GM19043 (cell line): ENCODE measurements around the gene NUP62CL.

Experiments
- ATAC-seq: cut with Tn5 transposase; IDR thresholded peaks from one replicate; pipeline ENCODE4 v1.9.1; 2021; ENCODE audit warnings: low read depth; ENCODE audit not compliant: unreplicated experiment

NUP62CL gene

GRCh38 chrX:107154787-107155620 lies 51.2 kb downstream of the NUP62CL start:
- ATAC-seq = no peak

DNA sequence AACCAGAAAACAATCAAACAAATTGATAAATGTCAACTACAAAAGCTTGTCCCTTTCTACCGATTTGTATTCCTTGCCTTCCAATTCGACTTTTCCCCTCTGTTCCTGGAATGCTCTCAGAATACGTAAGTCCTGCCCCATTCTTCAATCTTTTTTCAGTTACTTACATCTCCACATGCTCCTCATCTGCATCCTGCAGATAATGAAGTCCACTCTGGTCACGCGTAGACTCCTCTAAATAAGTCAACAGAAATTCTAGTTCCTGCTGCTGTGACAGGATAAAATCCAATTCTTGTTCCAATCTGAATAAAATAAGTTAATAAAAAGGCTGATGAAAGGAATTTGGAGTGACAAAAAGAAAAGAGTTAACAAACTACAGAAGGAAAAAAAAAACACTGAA lies 53.2 kb downstream of the NUP62CL start:
- ATAC-seq = no peak

DNA sequence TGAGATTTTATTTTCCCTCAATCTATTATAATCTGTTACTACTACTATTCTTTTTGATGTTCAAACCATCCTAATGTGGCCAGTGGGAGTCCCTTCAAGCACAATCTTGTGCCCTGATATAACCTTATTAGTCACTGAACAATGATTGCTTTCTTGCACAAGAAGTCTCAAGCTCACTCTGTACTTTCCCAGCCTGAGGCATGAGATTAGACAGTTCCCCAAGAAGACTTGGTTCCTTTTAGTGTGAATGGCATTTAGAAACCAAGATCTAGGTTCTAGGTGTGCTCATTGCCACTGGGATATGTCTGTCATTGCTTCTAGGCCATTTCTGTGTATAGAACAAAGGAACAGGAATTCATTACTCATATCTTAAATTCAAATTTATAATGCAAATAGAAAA lies 59.6 kb downstream of the NUP62CL start:
- no peak for ATAC-seq

GRCh38 chrX:107135965-107136307 lies 70.3 kb downstream of the NUP62CL start:
- no peak for ATAC-seq

GRCh38 chrX:107135049-107135964 lies 70.9 kb downstream of the NUP62CL start:
- peak; percentile 53 for ATAC-seq

GRCh38 chrX:107123750-107124149 lies 82.5 kb downstream of the NUP62CL start:
- no peak for ATAC-seq

DNA sequence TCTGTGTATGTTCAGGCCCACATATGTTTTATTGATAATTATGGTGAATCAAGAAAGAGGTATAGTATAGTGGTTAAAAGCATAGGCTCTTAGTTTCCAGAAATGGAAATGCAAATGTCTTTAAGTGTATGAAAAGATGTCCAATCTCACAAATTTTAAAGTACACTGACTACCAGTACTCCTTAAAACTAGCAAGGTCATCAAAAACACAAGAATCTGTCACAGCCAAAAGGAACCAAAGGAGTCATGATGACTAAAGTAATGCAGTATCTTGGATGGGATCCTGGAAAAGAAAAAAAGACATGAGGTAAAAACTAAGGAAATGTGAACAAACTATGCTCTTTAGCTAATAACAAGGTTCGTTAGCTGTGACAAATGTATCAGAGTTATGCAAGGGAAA lies 87.0 kb downstream of the NUP62CL start:
- no peak for ATAC-seq

- peak; percentile 99 for ATAC-seq
Observed at GRCh38 chrX:107118322-107119147, 87.7 kb downstream of the NUP62CL start, which contains the start of gene RBM41. Gene RBM41 (minus strand): TSS chrX:107118822. CDS start chrX:107118773, 49 bp downstream.

DNA sequence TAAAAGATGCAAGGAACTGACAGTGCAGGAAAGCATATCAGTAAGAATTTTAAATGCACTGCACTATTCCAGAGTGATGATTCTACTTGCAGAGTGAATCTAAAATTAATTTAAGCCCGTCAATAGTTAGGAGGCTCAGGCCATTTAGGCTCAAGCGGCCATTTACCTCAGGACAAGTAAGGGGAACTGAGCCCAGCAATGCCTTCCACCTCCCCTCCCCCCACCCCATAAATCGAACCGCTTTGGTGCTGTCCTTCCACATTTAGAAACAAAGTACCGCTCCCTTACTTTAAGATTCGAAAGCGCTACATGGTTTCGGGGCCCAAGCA lies 88.3 kb downstream of the NUP62CL start:
- peak; percentile 18 for ATAC-seq

DNA sequence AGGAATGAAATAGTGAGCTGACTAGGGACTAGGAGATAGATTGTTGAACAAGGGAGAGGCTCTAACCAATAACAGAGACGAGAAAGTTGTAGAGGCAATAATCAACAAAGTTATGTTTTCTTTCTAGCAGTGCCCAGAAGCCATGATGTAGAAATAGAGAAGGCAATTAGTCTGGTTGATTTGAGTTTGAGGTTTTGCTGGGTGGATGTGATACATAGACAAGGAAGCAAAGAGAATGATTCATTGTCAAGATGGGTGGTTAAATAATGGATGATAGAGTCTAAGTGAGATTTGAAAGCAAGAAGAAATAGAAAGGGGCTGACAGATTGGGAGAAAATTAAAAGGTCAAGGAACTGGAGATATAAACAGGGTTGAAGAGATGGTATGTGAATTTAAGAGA lies 98.8 kb downstream of the NUP62CL start:
- no peak for ATAC-seq

DNA sequence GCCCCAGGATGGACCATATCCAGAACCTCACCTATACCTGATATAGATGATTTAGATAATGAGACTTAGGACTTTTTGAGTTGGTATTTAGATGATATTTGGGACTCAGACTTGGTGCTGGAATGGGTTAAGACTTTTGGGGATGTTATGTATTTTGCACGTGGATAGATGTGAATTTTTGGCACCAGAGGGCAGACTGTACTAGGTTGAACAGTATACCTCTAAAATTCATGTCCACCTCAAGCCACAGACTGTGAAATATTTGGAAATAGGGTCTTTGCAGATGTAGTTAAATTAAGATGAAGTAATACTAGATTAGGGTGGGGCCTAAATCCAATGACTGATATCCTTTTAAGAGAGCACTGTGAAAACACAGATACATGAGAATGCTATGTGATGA lies 103.3 kb downstream of the NUP62CL start:
- ATAC-seq = no peak

GRCh38 chrX:107076158-107076557 lies 130.1 kb downstream of the NUP62CL start:
- ATAC-seq = no peak
